GM20431 (cell line): Measurements from ENCODE around the gene SYMPK.
"Not testable (repeated sequence)": the region's sequence is repeated elsewhere in the genome, so short reads cannot be mapped to it uniquely, and the experiment has no call there.

ENCODE experiments used
- in situ Hi-C: fragments of 300-500 bp; cut with MseI, MboI; formaldehyde crosslinking; loops from one replicate; pipeline ENCODE4 v1.15.0; 2020; ENCODE audit warnings: low sequenced_read_pairs; ENCODE audit not compliant: unreplicated experiment

SYMPK gene

DNA sequence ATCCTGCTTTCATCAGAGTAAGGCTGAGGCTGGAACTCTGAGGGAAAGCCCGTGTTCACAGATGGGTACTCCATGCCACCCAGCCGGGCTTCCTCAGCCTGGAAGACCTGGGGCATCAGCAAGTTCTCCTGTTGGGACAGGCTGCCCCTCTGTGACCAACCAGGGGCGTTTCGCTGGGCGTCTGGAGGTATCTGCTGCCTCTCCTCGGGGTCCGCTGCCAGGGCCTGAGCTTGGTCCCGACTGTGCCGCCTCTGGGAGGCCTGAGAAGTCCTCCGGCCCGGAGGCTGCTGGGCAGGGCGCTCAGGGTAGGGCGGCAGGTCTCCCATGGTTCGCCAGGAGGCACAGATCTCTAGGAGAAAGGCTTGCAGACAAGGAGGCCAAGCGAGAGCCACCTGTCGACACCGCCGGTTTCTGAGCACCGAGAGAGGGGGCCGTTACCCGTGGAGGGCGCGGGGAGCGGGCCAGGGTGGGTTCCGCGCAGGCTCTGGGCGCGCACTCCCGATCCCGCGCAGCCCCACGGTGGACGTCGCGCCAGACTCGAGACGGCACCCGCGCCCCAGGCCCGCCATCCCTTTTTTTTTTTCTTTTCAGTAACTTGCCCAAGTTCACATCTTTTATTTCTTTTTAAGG, 48.0 kb downstream of the SYMPK start, which contains the start of gene RSPH6A:
Gene RSPH6A (minus strand): TSS at position 458 of the 630 bp plus-strand sequence. CDS start 132 bp downstream, at position 326.
- in situ Hi-C loops, result no loop called here

DNA sequence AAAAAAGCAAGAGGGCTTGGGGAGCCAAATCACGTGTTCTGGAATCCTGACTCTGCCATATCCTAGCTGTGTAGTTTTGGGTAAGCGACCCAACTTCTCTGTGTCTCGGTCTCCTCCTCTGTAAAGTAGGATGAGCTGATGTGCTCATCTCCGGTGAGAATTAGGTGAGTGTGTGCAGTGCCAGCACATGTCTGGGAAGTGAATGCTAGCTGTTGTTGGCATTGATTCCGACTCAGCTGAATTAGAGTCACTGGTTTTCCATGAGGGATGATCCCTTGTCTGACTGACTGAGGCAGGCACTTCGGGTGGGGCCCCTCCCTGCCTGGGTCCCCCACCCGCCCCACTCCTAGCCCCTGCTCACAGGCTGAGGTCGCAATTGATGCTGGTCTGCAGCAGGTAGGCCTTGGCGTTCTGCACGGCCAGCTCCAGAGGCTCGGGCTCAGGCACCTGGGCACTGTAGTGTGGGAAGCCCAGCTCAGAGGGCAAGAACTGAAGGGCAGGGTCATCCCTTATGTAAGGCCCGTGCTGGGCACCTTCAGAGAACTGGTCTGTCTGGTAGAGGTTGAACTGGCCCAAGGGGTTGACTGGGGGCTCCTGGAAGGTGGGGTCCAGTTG, 48.7 kb downstream of the SYMPK start:
- in situ Hi-C loops, result no loop called here

DNA sequence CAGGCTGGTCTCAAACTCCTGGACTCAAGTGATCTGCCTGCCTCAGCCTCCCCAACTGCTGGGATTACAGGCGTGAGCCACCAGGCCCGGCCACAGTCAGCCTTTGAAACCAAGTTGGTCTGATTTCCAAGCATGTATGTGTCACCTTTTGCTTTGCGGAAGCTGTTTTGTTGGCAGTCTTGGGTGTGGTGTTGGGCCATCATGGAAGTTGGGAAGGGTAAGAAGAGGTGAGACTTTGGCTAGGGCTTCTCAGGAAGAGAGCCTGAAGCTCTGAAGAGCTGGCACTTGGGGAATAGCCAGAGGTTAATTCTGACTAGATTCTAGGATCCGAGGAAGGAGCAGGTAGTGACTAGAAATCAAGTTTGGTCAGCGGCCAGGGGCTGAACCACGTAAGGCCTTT, 50.6 kb downstream of the SYMPK start:
- in situ Hi-C loops, result no loop called here

DNA sequence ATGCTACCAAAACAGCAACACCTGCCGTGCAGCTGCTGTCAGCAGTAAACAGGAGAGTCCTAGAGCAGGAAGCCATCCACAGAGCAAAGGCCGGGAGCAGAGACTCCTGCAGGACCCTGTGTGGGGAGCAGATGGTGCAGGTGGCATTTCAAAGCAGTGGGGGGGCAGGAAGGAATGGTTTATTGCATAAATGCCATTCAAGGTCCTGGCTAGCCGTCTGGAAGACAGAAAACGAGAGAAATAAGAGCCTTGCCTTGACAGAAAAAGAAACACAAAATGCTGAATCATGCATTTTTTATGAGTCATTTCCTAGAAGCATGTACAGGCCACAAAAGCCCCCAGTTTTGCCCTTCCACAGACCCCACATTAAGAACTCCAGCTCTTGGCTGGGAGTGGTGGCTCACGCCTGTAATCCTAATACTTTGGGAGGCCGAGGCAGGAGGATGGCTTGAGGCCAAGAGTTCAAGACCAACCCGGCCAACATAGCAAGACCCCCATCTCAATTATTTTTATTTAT, 53.2 kb downstream of the SYMPK start:
- in situ Hi-C loops, result no loop called here

DNA sequence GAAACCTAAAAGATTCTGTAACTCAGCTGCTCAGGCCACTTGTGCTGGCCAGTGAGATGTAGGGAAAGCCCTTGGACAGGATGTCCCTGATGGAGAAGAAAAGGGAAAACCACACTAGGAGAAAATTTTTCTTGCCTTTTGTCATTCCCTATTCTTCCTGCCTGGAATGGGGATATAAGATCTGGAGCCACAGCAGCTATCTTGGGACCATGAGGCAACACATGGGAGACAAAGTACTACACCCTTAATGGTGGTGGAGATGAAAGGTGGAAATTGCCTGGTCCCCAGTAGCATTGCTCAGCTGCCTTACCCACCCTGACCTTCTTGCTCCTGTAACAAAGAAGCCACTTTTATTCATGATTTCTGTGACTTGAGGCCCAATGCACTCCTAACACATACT, 57.2 kb downstream of the SYMPK start:
- in situ Hi-C loops, result no loop called here

DNA sequence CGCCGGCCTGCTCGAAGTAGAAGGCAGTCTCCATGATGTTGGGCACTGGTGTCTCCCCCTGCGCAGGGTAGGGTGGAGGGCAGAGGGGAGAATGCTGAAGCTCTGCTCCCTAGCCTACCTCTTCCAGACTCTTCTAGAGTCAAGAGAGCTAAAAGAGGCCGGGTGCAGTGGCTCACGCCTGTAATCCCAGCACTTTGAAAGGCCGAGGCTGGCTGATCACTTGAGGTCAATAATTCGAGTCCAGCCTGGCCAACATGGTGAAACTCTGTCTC, 58.1 kb downstream of the SYMPK start:
- in situ Hi-C loops, result no loop called here

- in situ Hi-C loops, result no loop called here
These were observed 58.6 kb downstream of the SYMPK start for GRCh38 chr19:45804140-45804958.

GRCh38 chr19:45801603-45802175, 61.3 kb downstream of the SYMPK start:
- in situ Hi-C loops, result no loop called here

- in situ Hi-C loops, result no loop called here
These were observed 62.8 kb downstream of the SYMPK start for GRCh38 chr19:45800070-45800553.

GRCh38 chr19:45799541-45799940, 63.4 kb downstream of the SYMPK start:
- in situ Hi-C loops, result not testable (repeated sequence)

DNA sequence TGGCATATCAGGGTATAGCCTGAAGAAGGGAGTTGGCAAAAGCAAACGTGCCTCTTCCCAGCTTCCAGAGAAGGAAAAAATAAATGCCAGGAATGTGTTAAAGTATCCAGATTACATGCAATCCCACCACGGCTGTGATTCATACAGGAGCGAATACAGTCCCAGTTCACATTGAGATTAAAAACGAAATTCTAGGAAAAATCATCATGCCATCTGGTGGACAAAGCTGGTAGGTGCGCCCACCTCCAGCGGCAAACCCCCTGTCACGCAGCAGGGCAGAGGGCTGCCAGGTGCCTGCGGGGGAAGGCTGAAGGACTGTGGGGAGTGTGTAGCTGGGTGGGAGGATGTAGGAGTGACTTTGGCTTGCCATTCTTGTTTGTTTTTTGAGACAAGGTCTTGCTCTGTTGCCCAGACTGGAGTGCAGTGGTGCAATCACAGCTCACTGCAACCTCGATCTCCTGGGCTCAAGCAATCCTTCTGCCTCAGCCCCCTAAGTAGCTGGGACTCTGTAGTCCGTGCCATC, 63.9 kb downstream of the SYMPK start:
- in situ Hi-C loops, result no loop called here

GRCh38 chr19:45794627-45795026, 68.3 kb downstream of the SYMPK start:
- in situ Hi-C loops, result no loop called here

DNA sequence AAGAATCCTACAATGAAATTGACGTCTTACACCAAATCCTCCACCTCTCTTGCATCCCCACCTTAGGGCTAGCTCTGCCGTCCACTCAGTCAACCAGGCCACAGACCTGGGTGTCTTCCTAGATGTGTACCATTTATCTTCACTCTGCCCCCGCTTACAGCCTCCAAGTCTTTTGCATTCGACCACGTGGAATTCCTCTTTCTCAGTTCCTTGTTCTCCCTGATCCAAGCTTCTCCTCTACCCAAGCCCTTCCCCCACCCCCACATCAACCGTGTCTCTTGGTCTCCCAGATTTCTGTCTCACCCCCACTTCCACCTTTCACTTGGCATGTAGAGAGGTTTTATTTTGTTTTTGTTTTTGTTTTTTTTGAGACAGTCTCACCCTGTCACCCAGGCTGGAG, 69.1 kb downstream of the SYMPK start:
- in situ Hi-C loops, result no loop called here

DNA sequence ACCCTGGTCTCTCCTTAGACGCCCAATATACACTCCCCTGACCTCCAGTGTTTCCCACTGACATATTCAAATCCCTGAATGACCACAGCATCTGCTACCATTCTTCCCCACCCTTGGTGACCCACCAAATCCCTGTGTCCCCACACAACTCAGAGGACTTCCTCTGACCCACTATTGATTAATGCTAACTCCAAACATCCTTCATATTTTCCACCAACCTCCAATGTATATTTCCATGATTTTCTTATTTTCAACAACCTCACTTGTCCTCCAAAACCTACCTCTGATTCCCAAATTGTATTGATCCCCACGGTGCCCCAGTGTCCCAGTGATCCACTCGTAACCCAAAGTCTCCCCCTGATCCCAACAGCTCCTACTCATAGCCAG, 69.8 kb downstream of the SYMPK start:
- in situ Hi-C loops, result no loop called here

DNA sequence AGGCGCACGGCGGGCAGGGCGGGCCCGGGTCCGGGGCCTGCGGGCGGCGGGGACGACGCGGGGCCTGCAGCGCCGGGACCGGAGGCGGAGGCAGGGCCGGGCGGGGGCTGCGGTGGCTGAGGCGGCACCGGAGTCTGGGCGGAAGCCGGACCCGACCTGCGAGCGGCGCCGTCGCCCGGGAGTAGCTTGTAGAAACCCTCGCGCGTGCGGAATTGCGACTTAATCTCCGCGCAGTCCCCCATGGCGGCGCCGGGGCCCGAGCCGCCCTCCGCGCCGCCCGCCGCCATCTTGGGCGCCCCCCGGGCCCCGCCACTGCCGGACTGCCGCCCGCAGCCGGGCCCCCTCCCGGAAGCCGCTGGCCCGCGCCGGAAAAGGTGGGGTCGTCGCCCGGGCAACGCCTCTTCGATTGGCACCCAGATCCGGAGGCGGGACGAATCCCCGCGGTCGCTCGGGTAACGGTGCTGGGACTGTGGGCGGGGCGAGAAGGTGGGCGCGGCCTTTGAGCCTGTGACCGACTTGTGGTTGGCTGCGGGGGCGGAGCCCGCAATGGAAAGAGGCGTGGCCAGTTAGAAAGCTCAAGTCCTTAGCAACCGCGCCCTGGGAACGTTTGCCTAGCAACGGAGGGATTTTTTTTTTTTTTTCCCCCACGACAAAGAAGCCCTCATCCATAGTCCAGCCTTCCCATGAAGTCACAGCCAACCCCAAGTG, 70.3 kb downstream of the SYMPK start, which contains the start of gene DMWD:
Gene DMWD (minus strand): TSS at position 376 of the 708 bp plus-strand sequence. CDS start 89 bp downstream, at position 287.
- in situ Hi-C loops, result no loop called here

DNA sequence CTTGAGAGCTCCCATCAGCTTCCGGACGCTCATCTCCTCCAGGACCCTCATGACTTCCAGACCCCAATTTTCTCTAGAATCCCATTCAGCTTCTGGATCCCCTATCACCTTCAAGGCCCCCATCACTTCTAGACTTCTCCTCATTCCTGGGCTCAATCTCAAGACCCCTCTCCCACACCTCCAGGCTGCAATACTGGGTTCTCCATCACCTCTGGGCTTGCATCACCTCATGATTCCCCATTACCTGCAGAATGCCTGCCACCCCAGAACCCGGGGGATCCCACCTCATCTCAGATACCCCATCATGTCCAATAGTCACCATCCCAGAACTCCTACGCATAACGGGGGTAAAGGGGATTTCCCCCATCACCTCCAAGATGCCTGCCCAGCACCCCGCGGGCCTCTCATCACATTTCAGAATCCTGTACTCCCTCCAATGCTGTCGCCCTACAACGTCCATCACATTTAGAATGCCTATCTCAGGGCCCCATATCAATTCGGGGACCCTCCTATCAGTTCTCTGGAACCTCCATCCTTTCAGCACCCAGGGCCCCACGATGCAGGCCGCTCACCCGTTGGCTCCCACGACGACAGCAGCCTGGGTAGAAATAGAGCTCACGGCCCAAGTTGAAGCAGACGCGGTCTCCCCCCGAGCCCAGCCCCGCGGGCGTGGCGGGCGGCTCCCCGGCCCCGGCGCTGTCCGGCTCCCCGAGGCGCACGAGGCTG, 71.0 kb downstream of the SYMPK start:
- in situ Hi-C loops, result no loop called here

DNA sequence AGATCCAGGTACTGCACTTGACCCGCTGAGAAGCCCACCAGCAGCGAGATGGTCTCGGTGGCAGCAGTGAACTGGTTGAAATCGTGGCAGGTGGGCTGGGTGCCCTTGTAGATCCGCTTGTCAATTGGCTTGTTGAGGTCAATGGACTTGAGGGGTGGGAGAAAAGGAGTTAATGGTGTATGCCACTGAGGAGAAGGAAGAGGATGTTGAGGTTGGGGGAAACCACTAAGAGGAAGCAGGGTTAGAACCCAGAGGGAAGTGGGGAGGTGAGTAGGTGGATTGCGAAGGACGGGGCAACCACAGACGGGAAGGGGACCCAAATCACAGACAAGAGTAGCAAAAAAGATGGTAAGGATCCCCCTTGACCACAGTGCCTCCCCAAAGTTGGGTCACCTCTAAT, 72.0 kb downstream of the SYMPK start:
- in situ Hi-C loops, result no loop called here

- in situ Hi-C loops, result no loop called here
These were observed 73.7 kb downstream of the SYMPK start for GRCh38 chr19:45789035-45789786.

GRCh38 chr19:45786533-45786894, 76.4 kb downstream of the SYMPK start:
- in situ Hi-C loops, result no loop called here
